Loucy (cell line): ENCODE measurements around the gene ZNF283.

ENCODE experiments used
- H2AFZ ChIP-seq: fragments of 200-600 bp; sonication (generic); 2 replicates; pipeline ENCODE4 v1.6.0; 2016; ENCODE audit warnings: antibody characterized with exemption, mild to moderate bottlenecking, low read length, moderate library complexity
- H3F3A ChIP-seq: fragments of 200-600 bp; 2 replicates; pipeline ENCODE4 v1.6.0; 2016; ENCODE audit warnings: antibody characterized with exemption, low read depth, mild to moderate bottlenecking
- H3K27me3 ChIP-seq: fragments of 200-600 bp; sonication (generic); 2 replicates; pipeline ENCODE4 v1.6.1; 2014; ENCODE audit warnings: low read length, mild to moderate bottlenecking; ENCODE audit not compliant: insufficient read depth, poor library complexity, severe bottlenecking
- H3K36me3 ChIP-seq: fragments of 200-600 bp; sonication (generic); 2 replicates; pipeline ENCODE4 v1.6.1; 2016; ENCODE audit warnings: low read length; ENCODE audit not compliant: insufficient read depth
- H3K4me1 ChIP-seq: fragments of 200-600 bp; sonication (generic); 2 replicates; pipeline ENCODE4 v1.5.1; 2014; ENCODE audit warnings: low read length, mild to moderate bottlenecking; ENCODE audit not compliant: insufficient read depth, poor library complexity, severe bottlenecking
- H3K4me2 ChIP-seq: fragments of 200-600 bp; sonication (generic); 2 replicates; pipeline ENCODE4 v1.6.0; 2014; ENCODE audit warnings: antibody characterized with exemption, low read length, low read depth, mild to moderate bottlenecking; ENCODE audit not compliant: poor library complexity, severe bottlenecking
- H3K4me3 ChIP-seq: fragments of 200-600 bp; sonication (generic); 2 replicates; pipeline ENCODE4 v1.5.1; 2014; ENCODE audit warnings: low read length, mild to moderate bottlenecking, mixed read lengths; ENCODE audit not compliant: poor library complexity, severe bottlenecking
- H3K79me2 ChIP-seq: fragments of 200-600 bp; sonication (generic); 2 replicates; pipeline ENCODE4 v1.6.1; 2014; ENCODE audit warnings: low read length; ENCODE audit not compliant: insufficient read depth
- H3K9ac ChIP-seq: fragments of 200-600 bp; sonication (generic); 2 replicates; pipeline ENCODE4 v1.6.0; 2014; ENCODE audit warnings: mild to moderate bottlenecking, low read depth, low read length, moderate library complexity; ENCODE audit not compliant: poor library complexity, severe bottlenecking
- H3K9me2 ChIP-seq: fragments of 200-600 bp; sonication (generic); replicated peaks from 2 replicates; pipeline ENCODE4 v1.6.1; 2016; ENCODE audit warnings: low read depth, low read length, mixed read lengths
- H3K9me3 ChIP-seq: fragments of 200-600 bp; sonication (generic); 2 replicates; pipeline ENCODE4 v1.6.1; 2014; ENCODE audit warnings: mild to moderate bottlenecking, antibody characterized with exemption, low read length, low read depth; ENCODE audit not compliant: insufficient read depth
- H4K20me1 ChIP-seq: fragments of 200-600 bp; sonication (generic); 2 replicates; pipeline ENCODE4 v1.6.0; 2014; ENCODE audit warnings: antibody characterized with exemption, low read length, mild to moderate bottlenecking; ENCODE audit not compliant: insufficient read depth, poor library complexity, severe bottlenecking
- CTCF ChIP-seq: fragments of 200-600 bp; sonication (generic); conservative IDR thresholded peaks from 2 replicates; pipeline ENCODE4 v1.5.1; 2014; ENCODE audit warnings: mild to moderate bottlenecking, antibody characterized with exemption, low read length
- EZH2phosphoT487 ChIP-seq: fragments of 200-600 bp; IDR thresholded peaks from 2 replicates; pipeline ENCODE4 v1.6.1; 2018; ENCODE audit warnings: antibody characterized with exemption, mild to moderate bottlenecking, moderate library complexity, borderline replicate concordance

Gene ZNF283

DNA sequence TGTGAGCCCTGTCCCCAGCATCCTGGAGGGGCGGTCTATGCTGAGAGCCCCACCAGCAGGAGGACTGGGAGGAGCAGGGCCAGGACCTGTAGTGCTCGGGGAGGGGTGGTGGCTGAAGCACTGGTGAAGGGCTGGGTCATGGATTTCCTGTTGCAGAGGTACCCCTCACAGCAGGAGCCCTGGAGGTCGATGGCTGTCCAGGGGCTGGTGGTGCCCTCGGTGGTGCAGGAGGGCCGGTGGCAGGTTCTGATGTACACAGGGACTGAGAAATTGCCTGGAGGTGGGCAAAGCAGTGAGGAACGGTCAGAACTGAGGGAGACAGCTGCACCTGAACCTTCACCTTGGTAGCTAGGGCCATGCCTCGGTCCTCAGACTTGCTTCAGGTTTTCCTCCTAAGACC is 29.6 kb upstream of the ZNF283 start:
- H3K27me3 ChIP-seq: no peaks in the 10 kb centered on the region
- H3K4me1 ChIP-seq: no peaks in the 10 kb centered on the region
- H3K9me2 ChIP-seq: no peaks in the 10 kb centered on the region
- H4K20me1 ChIP-seq: no peaks in the 10 kb centered on the region
- no peaks in the 10 kb centered on the region for H3F3A ChIP-seq
- H3K36me3 ChIP-seq: no peaks in the 10 kb centered on the region
- no peak overlapping the region for H2AFZ ChIP-seq
- no peaks in the 10 kb centered on the region for H3K9me3 ChIP-seq
- H3K9ac ChIP-seq: no peak overlapping the region
- no peak for TF ChIP-seq CTCF
- no peak for TF ChIP-seq EZH2phosphoT487
- no peak overlapping the region for H3K4me3 ChIP-seq
- H3K79me2 ChIP-seq: no peaks in the 10 kb centered on the region
- H3K4me2 ChIP-seq: no peak overlapping the region

DNA sequence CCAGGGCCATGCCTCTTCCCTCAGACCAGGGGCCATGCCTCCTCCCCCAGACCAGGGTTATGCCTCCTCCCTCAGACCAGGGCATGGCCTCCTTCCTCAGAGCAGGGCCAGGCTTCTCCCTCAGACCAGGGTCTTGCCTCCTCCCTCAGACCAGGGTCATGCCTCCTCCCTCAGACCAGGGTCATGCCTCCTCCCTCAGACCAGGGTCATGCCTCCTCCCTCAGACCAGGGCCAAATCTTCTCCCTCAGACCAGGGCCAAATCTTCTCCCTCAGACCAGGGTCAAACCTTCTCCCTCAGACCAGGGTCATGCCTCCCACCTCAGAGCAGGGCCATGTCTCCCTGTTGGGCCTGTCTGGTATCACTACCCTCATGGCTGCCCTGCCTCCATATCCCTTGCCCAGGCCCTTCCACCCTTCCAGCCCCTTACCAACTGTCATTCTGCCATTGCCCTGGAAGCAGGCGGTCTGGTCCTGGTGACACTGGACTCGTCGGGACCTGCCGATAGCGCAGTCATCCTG is 29.0 kb upstream of the ZNF283 start:
- H3K9ac ChIP-seq: no peak overlapping the region

DNA sequence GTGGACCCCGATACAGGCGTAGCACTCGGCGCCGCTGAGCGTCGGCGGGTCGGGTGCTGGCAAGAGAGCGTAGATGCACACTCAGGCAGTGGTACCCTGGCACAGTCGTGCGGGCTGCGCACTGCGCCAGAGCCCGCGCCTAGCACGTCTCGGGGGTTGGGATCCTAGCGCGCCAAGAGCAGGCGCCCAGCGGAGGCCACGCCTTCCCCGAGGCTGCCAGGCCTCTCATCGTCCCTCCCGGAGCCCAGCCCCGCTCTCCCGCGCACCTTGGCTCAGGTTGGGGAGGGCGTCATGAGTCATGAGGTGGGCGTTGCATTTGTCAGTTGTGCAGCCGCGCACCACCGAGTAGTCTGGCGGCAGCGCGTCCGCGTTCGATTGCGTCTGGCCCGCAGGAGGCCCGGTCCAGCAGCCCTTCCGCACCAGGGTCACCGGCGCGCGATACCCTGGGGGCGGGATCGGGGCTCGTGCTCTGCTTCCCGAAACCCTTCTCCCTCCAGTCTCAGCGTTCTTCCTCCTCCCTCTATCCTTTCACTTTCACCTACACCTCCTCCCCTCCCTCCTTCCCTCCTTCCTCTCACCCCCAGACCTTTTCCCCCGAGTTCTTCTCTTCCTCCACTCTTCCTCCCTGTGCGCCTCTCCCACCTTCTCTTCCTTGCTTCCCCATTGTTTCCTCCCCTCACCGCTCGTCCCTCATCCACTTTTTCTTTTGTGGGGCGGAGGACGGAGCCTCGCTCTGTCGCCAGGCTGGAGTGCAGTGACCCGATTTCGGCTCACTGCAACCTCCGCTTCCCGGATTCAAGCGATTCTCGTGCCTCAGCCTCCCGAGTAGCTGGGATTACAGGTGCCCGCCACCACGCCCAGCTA is 28.3 kb upstream of the ZNF283 start:
- no peaks in the 10 kb centered on the region for H4K20me1 ChIP-seq
- TF ChIP-seq CTCF: no peak
- TF ChIP-seq EZH2phosphoT487: no peak
- H3K79me2 ChIP-seq: no peaks in the 10 kb centered on the region
- no peak overlapping the region for H2AFZ ChIP-seq
- no peaks in the 10 kb centered on the region for H3K4me1 ChIP-seq
- H3K9me2 ChIP-seq: no peaks in the 10 kb centered on the region
- no peak overlapping the region for H3K9ac ChIP-seq
- H3K36me3 ChIP-seq: no peaks in the 10 kb centered on the region
- H3F3A ChIP-seq: no peaks in the 10 kb centered on the region
- H3K4me3 ChIP-seq: no peak overlapping the region
- H3K4me2 ChIP-seq: no peak overlapping the region
- no peaks in the 10 kb centered on the region for H3K27me3 ChIP-seq
- no peaks in the 10 kb centered on the region for H3K9me3 ChIP-seq

More for the DNA sequence above, 29.0 kb upstream of the ZNF283 start:
- no peaks in the 10 kb centered on the region for H4K20me1 ChIP-seq
- no peak overlapping the region for H3K4me2 ChIP-seq
- H3K4me3 ChIP-seq: no peak overlapping the region
- H3K9me3 ChIP-seq: no peaks in the 10 kb centered on the region
- H3K79me2 ChIP-seq: no peaks in the 10 kb centered on the region
- H3K4me1 ChIP-seq: no peaks in the 10 kb centered on the region
- no peak overlapping the region for H2AFZ ChIP-seq
- TF ChIP-seq EZH2phosphoT487 (no peak), CTCF (no peak)
- no peaks in the 10 kb centered on the region for H3K36me3 ChIP-seq
- H3F3A ChIP-seq: no peaks in the 10 kb centered on the region
- H3K27me3 ChIP-seq: no peaks in the 10 kb centered on the region
- H3K9me2 ChIP-seq: no peaks in the 10 kb centered on the region
